ENCODE results near the gene PLSCR2.
"Not testable (repeated sequence)": the region's sequence is repeated elsewhere in the genome, so short reads cannot be mapped to it uniquely, and the experiment has no call there.

The PLSCR2 gene

DNA sequence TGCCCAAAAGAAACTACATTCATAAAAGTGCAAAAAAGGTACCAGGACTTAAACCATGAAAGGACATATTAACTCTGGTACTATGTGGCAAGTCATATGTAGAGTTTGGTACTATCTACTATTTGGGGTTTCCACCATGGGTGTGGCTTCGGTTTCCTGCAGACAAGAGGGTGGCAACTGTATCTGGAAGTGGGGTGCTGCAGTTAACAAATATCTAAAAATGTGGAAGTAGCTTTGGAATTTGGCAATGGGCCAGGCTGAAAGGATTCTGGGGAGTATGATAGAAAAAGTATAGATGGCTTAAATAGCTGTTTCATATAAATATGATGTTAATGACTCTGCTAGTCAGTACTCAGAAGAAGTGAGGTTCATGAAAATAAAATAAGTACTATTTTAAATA lies 44.0 kb downstream of the PLSCR2 start:
- no peak overlapping the region for H3K4me3 ChIP-seq (ENCODE audit: low read depth, low read length)
- no peak for DNase-seq (ENCODE audit: low read depth, low spot score)
- TF ChIP-seq, protein P1, sequence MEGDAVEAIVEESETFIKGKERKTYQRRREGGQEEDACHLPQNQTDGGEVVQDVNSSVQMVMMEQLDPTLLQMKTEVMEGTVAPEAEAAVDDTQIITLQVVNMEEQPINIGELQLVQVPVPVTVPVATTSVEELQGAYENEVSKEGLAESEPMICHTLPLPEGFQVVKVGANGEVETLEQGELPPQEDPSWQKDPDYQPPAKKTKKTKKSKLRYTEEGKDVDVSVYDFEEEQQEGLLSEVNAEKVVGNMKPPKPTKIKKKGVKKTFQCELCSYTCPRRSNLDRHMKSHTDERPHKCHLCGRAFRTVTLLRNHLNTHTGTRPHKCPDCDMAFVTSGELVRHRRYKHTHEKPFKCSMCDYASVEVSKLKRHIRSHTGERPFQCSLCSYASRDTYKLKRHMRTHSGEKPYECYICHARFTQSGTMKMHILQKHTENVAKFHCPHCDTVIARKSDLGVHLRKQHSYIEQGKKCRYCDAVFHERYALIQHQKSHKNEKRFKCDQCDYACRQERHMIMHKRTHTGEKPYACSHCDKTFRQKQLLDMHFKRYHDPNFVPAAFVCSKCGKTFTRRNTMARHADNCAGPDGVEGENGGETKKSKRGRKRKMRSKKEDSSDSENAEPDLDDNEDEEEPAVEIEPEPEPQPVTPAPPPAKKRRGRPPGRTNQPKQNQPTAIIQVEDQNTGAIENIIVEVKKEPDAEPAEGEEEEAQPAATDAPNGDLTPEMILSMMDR (IDR thresholded peaks at IDR 0.05; ENCODE audit: low read depth, low read length), result no peak
- in situ Hi-C loops (cut with HindIII; ENCODE audit: low sequenced_read_pairs), result no loop called here

DNA sequence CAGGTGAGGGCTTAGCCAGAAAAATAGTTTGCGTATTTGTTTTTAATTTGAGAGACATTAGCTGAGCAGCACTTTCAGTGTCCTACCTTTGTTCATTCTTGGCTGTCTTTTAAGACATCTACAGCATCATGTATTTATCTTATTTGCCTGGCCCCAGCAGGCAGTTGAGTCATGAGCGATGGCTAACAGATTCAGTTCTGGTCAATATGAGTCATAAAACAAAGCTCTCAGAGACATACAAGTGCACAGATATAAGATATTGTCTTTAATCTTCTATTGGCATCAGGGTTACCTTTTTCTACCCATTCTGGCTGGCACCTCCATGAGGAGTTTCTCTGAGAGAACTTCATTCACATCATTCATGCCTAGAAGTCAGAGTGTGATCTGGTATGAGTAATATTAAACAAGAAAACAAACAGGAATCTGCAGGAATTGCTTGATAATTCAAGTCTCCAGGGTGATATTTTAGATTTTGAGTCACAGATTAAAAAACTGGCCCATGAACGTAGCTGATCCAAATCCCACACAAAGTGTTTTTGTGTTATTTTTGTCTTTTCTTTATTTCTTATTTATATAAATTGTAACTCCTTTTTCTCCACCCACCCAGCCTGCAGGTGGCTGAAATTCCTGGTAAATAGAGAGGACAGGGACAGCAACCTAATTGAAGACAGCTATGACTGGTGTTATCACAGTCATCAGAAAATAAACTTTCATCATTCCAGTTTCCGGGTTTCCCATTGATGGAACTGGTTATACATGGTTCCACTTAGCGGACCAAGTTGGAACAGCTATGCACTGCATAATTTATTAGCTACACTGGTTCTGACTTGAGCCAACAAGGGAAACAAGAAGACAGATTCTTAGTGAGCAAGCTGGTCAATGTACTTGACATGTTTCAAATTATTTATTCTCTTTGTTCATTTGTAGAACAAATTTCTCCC lies 47.3 kb downstream of the PLSCR2 start:
- DNase-seq (ENCODE audit: low read depth, low spot score), result peak; percentile 85
- in situ Hi-C loops (cut with HindIII; ENCODE audit: low sequenced_read_pairs), result no loop called here
- H3K4me3 ChIP-seq (ENCODE audit: low read depth, low read length), result no peak overlapping the region
- TF ChIP-seq, protein P1 (IDR thresholded peaks at IDR 0.05; ENCODE audit: low read depth, low read length), result no peak

DNA sequence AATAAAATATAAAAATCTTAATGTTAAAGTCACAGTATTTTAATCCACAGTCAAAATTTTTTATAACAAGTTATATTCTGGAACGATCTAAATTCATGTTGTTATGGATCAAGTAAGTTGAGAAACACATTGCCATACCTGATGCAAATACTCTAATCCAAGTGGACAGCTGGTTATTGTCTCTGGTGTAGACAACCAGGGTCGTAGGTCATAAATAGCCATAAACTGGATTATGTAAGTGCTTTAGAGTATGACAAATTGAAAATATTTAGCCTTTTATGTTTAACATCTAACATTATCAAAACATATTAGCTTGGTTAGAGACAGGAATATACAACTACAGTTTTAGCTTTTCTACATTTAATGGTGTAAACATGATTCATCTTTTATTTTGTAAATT lies 53.0 kb downstream of the PLSCR2 start:
- in situ Hi-C loops (cut with HindIII; ENCODE audit: low sequenced_read_pairs), result no loop called here
- DNase-seq (ENCODE audit: low read depth, low spot score), result no peak
- TF ChIP-seq, protein P1 (IDR thresholded peaks at IDR 0.05; ENCODE audit: low read depth, low read length), result no peak
- no peak overlapping the region for H3K4me3 ChIP-seq (ENCODE audit: low read depth, low read length)

DNA sequence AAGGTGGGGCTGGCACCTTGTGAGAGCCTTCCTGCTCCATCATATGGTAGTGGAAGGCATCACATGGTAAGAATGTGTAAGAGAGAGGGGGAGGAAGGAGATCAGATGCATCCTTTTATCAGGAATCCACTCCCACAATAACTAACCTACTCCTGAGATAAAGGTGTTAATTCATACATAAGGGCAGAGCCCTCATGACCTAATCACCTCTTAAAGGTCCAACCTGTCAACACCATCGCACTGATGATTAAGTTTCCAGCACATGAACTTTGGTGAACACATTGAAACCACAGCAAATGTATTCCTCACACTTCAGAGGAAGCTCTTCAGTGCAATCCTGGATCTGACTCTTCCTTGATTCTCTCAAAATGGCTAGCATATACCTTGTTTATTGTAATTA lies 55.4 kb downstream of the PLSCR2 start:
- H3K4me3 ChIP-seq (ENCODE audit: low read depth, low read length), result no peak overlapping the region
- no peak for DNase-seq (ENCODE audit: low read depth, low spot score)
- in situ Hi-C loops (cut with HindIII; ENCODE audit: low sequenced_read_pairs), result no loop called here
- TF ChIP-seq, protein P1 (IDR thresholded peaks at IDR 0.05; ENCODE audit: low read depth, low read length), result no peak

DNA sequence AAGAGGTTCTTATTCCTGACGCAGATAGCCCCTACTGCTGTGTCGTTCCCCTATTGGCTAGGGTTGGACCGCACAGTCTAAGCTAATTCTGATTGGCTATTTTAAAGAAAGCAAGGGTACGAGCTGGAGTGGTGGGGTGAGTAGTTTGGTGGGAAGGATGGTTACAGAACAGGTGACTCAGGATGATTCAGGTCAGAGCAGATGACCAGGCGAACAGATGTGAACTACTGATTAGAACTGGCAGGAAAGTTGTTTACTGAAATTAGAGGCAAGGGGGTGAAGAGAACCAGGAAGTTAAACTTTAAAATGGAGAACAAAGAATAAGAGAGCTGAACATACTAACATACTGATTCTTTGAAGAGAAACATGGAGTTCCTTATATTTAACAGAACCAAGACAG lies 56.6 kb downstream of the PLSCR2 start:
- DNase-seq (ENCODE audit: low read depth, low spot score); in situ Hi-C loops (cut with HindIII; ENCODE audit: low sequenced_read_pairs); H3K4me3 ChIP-seq (ENCODE audit: low read depth, low read length): not testable (repeated sequence)

DNA sequence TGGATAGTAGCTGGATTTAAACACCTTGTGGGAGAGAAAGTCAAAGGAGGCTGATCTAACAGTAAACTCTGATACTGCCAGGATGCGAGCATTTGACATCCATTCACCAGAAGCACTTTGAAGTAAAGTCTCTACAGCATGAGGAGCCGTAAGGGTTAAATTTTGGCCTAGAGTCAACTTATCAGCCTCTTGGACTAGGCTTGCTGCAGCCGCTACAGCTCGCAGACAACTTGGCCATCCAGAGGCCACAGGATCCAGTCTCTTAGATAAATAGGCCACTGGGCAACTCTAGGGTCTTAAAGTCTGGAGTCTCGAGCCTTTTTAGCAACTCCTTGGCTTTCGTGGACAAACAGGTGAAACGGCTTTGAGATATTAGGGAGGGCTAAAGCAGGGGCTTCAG lies 61.4 kb downstream of the PLSCR2 start:
- in situ Hi-C loops (cut with HindIII; ENCODE audit: low sequenced_read_pairs), result no loop called here
- DNase-seq (ENCODE audit: low read depth, low spot score), result no peak
- TF ChIP-seq, protein P1 (IDR thresholded peaks at IDR 0.05; ENCODE audit: low read depth, low read length), result no peak
- H3K4me3 ChIP-seq (ENCODE audit: low read depth, low read length), result no peak overlapping the region

DNA sequence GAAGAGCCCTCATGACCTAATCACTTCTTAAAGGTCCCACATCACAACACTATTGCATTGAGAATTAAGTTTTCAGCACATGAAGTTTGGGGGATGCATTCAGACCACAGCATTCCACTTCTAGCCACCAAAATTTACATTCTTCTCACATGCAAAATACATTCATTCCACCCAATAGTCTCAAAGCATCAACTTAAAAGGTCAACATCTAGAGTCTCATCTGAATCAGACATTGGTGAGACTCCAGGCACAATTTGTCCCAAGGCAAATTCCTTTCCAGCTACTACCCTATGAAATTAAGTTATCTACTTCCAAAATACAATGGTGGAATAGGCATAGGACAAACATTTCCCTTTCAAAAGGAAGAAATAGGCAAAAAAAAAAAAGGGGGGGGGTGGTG lies 64.9 kb downstream of the PLSCR2 start:
- H3K4me3 ChIP-seq (ENCODE audit: low read depth, low read length), result no peak overlapping the region
- in situ Hi-C loops (cut with HindIII; ENCODE audit: low sequenced_read_pairs), result no loop called here
- no peak for DNase-seq (ENCODE audit: low read depth, low spot score)
- TF ChIP-seq, protein P1 (IDR thresholded peaks at IDR 0.05; ENCODE audit: low read depth, low read length), result no peak

All from astrocyte of the spinal cord (primary cell).